BLaER1 (cell line): Measurements from ENCODE around the gene MMADHC.

Experiments
- H3K27ac ChIP-seq: shearing (Covaris generic); formaldehyde crosslinking; 2 replicates; pipeline ENCODE4 v1.8.1; 2022
- H3K27me3 ChIP-seq: shearing (Covaris generic); formaldehyde crosslinking; 2 replicates; pipeline ENCODE4 v1.8.1; 2022
- H3K36me3 ChIP-seq: shearing (Covaris generic); formaldehyde crosslinking; 2 replicates; pipeline ENCODE4 v1.8.1; 2022
- H3K4me1 ChIP-seq: shearing (Covaris generic); formaldehyde crosslinking; 2 replicates; pipeline ENCODE4 v1.8.1; 2022
- H3K4me2 ChIP-seq: shearing (Covaris generic); formaldehyde crosslinking; 2 replicates; pipeline ENCODE4 v1.8.1; 2022
- H3K4me3 ChIP-seq: shearing (Covaris generic); formaldehyde crosslinking; 2 replicates; pipeline ENCODE4 v1.8.1; 2022
- H3K9ac ChIP-seq: shearing (Covaris generic); formaldehyde crosslinking; 2 replicates; pipeline ENCODE4 v1.8.1; 2022
- H3K9me3 ChIP-seq: shearing (Covaris generic); formaldehyde crosslinking; 2 replicates; pipeline ENCODE4 v1.8.1; 2022
- H4K20me1 ChIP-seq: shearing (Covaris generic); formaldehyde crosslinking; 2 replicates; pipeline ENCODE4 v1.8.1; 2022
- Cebpa-rat ChIP-seq: shearing (Covaris generic); IDR thresholded peaks from 2 replicates; pipeline ENCODE4 v1.8.1; 2022

The MMADHC gene

DNA sequence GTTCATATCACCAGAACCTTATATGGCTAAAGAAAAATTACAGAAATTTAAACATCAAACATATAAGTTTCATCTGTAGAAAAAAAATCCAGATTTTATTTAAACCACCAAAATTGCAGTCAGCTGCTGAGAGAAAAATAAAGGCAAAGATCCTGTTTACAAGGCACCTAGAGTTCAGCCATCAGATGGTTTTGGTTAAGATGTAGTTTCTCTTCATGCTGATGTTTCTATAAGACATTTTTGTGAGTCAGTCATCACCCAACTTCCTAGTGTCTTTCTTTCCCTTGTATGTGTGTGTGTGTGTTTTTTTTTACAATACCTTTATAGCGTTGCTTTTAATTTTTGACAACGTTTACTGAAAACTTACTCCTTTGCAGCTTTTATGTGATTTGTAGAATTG, 26.1 kb upstream of the MMADHC start:
- Histone ChIP-seq H4K20me1 (no peaks in the 10 kb centered on the region), H3K9ac (no peak overlapping the region), H3K9me3 (no peaks in the 10 kb centered on the region), H3K27ac (no peak overlapping the region), H3K4me2 (no peak overlapping the region), H3K4me1 (0 out of 2 replicates have a peak, but pooled peaks cover 1% of the 10 kb centered on the region), H3K4me3 (no peak overlapping the region), H3K27me3 (no peaks in the 10 kb centered on the region), H3K36me3 (no peaks in the 10 kb centered on the region)
- TF ChIP-seq Cebpa-rat: no peak

DNA sequence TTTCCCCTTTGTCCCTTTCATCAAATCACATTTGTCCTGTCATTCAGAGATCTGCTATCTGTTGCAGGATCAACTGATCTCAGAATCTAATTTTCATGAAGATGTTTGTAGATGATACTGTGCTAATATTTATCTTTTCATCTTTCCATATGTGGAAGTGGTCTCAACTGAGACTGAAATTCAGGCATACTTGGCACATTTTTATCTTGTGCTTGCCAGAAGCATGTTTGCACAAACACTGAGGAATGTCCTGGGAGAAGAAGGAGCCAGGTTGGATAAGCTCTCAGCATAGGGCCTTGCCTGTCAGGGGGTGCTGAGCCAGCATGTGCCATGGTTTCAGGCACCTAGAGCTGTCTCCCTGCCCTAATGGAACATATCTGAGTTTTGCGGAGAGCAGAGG, 24.5 kb upstream of the MMADHC start:
- H4K20me1 ChIP-seq: no peaks in the 10 kb centered on the region
- H3K4me1 ChIP-seq: no peaks in the 10 kb centered on the region
- no peak overlapping the region for H3K9ac ChIP-seq
- H3K27me3 ChIP-seq: no peaks in the 10 kb centered on the region
- H3K36me3 ChIP-seq: no peaks in the 10 kb centered on the region
- no peak overlapping the region for H3K4me2 ChIP-seq
- no peak overlapping the region for H3K4me3 ChIP-seq
- H3K9me3 ChIP-seq: no peaks in the 10 kb centered on the region
- no peak overlapping the region for H3K27ac ChIP-seq
- TF ChIP-seq Cebpa-rat: no peak

DNA sequence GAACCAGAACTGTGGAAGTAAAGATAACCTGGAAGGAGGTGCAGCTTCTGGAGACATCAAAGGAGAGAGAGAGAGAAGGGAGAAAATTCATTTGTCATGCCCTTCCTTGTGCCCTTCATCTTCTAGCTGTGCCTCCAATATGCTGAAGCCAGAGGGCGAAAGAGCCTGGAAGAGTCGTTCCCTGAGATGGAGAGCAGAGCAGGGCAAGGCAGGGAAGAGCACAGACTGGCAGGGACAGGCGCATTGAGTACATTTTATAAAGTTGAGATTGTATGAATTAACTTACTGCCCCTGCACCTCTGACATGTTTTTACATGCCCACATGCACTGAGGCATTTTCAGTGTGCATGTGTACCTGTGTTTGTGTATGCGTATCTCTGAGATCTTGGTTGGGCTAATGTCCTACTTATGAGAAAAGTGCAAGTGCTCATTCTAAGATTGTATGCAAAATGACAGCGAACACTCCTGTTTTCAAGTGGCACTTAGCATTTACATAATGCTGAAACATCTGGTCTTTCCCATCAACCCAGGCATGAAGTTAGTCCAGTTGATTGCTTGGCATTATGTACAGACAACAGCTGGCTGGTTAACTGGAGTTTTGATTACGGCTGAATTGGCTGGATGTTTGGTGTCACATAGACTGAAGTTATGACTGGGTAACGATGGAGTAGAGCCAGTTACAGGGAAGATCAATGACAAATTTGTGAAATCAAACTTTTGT, 23.7 kb upstream of the MMADHC start:
- H3K9me3 ChIP-seq: no peaks in the 10 kb centered on the region

DNA sequence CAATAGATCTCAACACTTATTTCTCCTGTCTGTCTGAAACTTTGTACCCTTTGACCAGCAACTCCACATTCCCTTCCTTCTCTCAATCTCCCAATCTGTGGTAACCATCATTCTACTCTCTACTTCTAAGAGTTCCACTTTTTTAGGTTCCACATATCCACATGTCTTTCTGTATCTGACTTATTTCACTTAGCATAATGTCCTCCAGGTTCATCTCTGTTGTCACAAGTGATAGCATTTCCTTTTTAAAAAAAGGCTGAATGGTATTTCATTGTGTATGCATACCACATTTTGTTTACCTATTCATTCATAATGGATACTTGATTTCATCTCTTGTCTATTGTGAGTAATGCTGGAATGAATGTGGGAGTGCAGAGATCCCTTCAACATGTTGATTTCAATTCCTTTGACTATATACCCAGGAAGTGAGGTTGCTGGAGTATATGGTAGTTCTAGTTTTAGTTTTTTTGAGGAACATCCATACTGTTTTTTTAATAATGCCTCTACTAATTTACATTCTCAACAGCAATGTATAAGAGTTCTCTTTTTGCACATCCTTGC, 18.8 kb upstream of the MMADHC start:
- Histone ChIP-seq H3K4me2 (no peak overlapping the region), H3K4me3 (no peak overlapping the region), H3K9ac (no peak overlapping the region), H3K36me3 (no peaks in the 10 kb centered on the region), H3K4me1 (no peaks in the 10 kb centered on the region), H3K9me3 (0 out of 2 replicates have a peak, but pooled peaks cover 5% of the 10 kb centered on the region), H4K20me1 (no peaks in the 10 kb centered on the region), H3K27me3 (no peaks in the 10 kb centered on the region), H3K27ac (no peak overlapping the region)
- TF ChIP-seq Cebpa-rat: no peak

More for the DNA sequence above, 23.7 kb upstream of the MMADHC start:
- Histone ChIP-seq H3K27ac (no peak overlapping the region), H3K4me1 (no peaks in the 10 kb centered on the region), H3K9ac (no peak overlapping the region), H4K20me1 (no peaks in the 10 kb centered on the region), H3K36me3 (no peaks in the 10 kb centered on the region), H3K4me3 (no peak overlapping the region), H3K4me2 (no peak overlapping the region), H3K27me3 (no peaks in the 10 kb centered on the region)
- TF ChIP-seq Cebpa-rat: no peak

DNA sequence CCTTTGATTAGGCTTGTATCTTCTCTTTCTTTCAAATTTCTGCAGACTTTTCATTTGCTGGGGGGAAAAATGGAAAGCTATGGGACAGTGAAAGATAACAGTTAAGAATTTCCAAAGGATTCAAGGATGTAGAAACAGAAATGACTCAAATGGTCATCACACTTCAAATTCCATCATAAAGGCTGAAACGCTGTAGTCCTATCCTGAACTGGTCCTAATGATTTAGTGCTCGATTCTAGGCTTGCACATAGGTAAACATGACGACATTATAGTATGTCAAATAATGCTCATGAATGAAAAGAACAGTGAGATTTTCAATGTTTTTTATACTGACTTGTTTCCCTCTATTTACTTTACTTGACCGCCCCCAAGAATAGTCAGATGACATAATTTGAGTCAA, 15.7 kb upstream of the MMADHC start:
- no peak for TF ChIP-seq Cebpa-rat
- Histone ChIP-seq H3K27ac (no peak overlapping the region), H3K4me1 (no peaks in the 10 kb centered on the region)

DNA sequence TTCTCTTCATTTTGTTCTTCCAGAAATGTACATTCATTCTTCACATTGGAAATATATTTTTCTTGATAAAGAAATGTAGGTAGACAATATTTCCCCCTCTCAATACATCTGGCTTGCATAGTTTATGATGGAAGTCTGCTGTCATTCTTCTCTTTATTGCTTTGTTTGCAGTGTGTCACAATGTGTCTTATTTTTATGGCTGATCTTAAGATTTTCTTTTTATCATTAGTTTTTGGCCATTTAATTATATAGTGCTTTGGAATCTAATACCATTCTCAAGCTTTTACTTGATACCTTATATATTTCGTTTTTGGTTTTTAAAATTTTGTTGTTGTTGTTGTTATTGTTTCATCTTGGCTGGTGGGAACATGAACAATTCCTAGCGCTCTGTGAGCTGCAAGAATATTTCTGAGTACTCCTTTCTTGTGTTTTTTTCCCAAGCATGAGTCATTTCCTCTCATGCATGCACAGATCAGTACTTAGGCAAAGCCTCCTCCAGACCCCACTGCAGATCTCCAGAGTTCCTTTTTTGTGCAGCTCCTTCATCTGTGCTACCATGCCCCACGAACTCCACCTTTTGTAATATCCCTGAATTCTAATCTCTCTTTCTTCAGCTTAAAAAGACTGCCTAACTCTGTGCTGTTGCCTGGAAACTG, 13.7 kb upstream of the MMADHC start:
- no peak for TF ChIP-seq Cebpa-rat
- no peaks in the 10 kb centered on the region for H3K27me3 ChIP-seq
- no peak overlapping the region for H3K9ac ChIP-seq
- H3K27ac ChIP-seq: no peak overlapping the region
- peaks cover 14% of the 10 kb centered on the region; the same call in 1 of the 2 replicates for H3K9me3 ChIP-seq
- H3K4me2 ChIP-seq: no peak overlapping the region
- H3K4me1 ChIP-seq: no peaks in the 10 kb centered on the region
- no peaks in the 10 kb centered on the region for H3K36me3 ChIP-seq
- no peak overlapping the region for H3K4me3 ChIP-seq
- no peaks in the 10 kb centered on the region for H4K20me1 ChIP-seq

More for the DNA sequence above, 15.7 kb upstream of the MMADHC start:
- Histone ChIP-seq H4K20me1 (no peaks in the 10 kb centered on the region), H3K4me3 (no peak overlapping the region), H3K9me3 (peaks cover 14% of the 10 kb centered on the region; the same call in 1 of the 2 replicates), H3K27me3 (no peaks in the 10 kb centered on the region), H3K4me2 (no peak overlapping the region), H3K36me3 (no peaks in the 10 kb centered on the region), H3K9ac (no peak overlapping the region)

DNA sequence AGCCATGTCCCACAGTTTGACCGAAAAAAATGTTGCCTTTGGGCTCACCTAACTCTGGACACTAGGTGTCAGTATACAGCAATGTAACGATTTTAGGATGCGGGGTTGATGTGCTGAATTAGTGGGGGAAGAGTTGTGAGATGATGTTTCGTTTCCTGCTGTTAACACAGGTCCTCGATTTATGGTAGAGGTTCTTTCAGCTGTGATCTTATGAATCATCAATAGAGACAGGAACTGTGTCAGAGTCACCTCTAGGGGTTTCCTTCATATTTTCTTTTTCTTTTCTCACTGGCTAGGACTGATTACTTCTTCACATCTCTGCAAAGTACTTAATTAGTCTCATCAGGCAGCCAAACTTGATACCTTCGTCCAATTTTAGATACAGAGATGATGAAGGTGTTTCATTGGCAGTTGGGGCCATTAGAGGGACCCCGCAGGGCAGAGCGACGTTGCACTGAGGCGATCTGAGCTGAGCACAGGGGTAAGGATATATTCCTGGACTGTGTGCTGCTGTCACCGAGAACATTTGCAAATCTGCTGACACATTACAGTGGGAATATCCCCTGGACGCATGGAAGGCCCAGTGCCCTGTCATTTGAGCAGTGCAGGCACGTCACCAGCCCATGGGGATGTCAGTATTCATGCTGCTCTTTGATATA, 10.2 kb upstream of the MMADHC start:
- Histone ChIP-seq H3K4me3 (no peak overlapping the region), H3K4me2 (0 out of 2 replicates have a peak overlapping the region, but pooled peaks have one; percentile 14), H3K9me3 (peaks cover 14% of the 10 kb centered on the region; the same call in 1 of the 2 replicates), H3K27ac (no peak overlapping the region), H3K27me3 (no peaks in the 10 kb centered on the region), H3K36me3 (no peaks in the 10 kb centered on the region), H3K4me1 (no peaks in the 10 kb centered on the region), H3K9ac (no peak overlapping the region), H4K20me1 (no peaks in the 10 kb centered on the region)
- no peak for TF ChIP-seq Cebpa-rat

DNA sequence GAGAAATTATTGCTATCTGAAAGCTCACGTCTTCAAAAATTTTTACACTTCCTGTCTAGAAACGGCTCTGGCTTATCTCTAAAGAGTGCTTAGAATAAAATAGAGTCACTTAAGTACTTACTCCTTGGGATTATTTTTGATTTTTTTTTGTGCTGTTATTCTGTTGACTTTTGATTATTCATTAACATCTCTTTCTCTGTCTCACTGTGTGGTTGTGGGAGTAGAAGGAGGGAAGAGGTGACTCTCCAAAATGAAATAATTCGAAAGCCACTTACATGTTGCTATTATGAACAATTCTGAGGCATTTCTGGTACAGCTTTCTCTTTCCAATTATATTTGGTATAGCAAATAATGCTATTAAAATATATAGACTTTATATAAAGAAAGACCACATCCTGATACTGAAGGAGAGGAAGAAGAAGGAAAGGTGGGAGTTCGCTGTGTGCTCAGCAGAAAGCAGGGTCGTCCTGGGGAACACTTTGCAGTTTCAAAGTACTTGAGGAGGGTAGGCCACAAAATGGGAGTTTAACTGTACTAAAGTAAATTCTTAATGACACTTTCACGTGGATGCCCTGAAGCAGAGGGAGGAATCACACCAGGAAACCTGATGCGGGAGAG, 9.6 kb upstream of the MMADHC start:
- Histone ChIP-seq H3K27ac (no peak overlapping the region), H3K9ac (no peak overlapping the region), H4K20me1 (no peaks in the 10 kb centered on the region), H3K27me3 (no peaks in the 10 kb centered on the region), H3K4me2 (no peak overlapping the region; the same call in 1 of the 2 replicates), H3K36me3 (no peaks in the 10 kb centered on the region), H3K4me3 (no peak overlapping the region), H3K9me3 (peaks cover 14% of the 10 kb centered on the region; the same call in 1 of the 2 replicates), H3K4me1 (no peaks in the 10 kb centered on the region)
- no peak for TF ChIP-seq Cebpa-rat

DNA sequence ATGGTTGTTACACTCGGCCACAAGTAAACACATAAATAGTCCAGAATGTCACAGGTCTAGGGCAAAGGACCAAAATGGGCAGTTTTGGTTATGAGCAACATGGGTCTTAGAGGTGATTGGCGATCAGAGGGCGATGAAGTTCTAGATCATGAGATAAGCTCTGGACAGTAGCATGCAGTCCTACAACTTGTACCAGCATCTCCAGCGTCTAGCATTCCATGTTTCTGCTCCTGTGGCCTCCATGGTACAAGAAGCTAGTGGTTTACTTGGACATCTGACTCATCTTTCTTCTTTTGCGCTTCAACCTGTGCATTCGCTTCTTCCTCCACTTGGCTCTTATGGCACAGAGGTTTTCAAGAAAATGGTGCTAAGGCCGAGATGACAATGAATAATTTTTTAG, 8.9 kb upstream of the MMADHC start:
- no peak overlapping the region for H3K9ac ChIP-seq
- TF ChIP-seq Cebpa-rat: no peak
- no peak overlapping the region for H3K4me3 ChIP-seq
- H4K20me1 ChIP-seq: no peaks in the 10 kb centered on the region
- H3K27ac ChIP-seq: no peak overlapping the region
- peaks cover 11% of the 10 kb centered on the region; the same call in 1 of the 2 replicates for H3K9me3 ChIP-seq
- H3K4me1 ChIP-seq: no peaks in the 10 kb centered on the region
- no peak overlapping the region for H3K4me2 ChIP-seq
- H3K36me3 ChIP-seq: no peaks in the 10 kb centered on the region
- no peaks in the 10 kb centered on the region for H3K27me3 ChIP-seq
